Brain microvascular endothelial cell (primary cell): Measurements from ENCODE around the gene SULT1E1.

Experiments used
- DNase-seq: peaks from one replicate; pipeline ENCODE4 v3.0.0-alpha.2; 2020
- H3K27ac ChIP-seq: fragments of 250-450 bp; sonication (Bioruptor Pico); 2 replicates; pipeline ENCODE4 v1.5.1; 2020; ENCODE audit warnings: mild to moderate bottlenecking, moderate library complexity
- H3K27me3 ChIP-seq: fragments of 250-450 bp; sonication (Bioruptor Pico); replicated peaks from 2 replicates; pipeline ENCODE4 v1.5.1; 2020; ENCODE audit warnings: mild to moderate bottlenecking
- H3K36me3 ChIP-seq: fragments of 250-450 bp; sonication (Bioruptor Pico); replicated peaks from 2 replicates; pipeline ENCODE4 v1.5.1; 2020; ENCODE audit warnings: mild to moderate bottlenecking
- H3K4me3 ChIP-seq: 2 replicates; pipeline ENCODE4 v1.5.1; 2011; ENCODE audit warnings: low read depth, mild to moderate bottlenecking, control low read depth, low read length, moderate library complexity
- in situ Hi-C: cut with HindIII; loops from 2 replicates; pipeline ENCODE4 v1.10.0; 2017; ENCODE audit warnings: low sequenced_read_pairs, low pct_ligation_motif_present
- TF ChIP-seq, protein P1 (sequence below): IDR thresholded peaks from 2 replicates; pipeline ENCODE4 v1.5.1; 2011; ENCODE audit warnings: low read depth, mild to moderate bottlenecking, moderate library complexity, low read length, control low read depth, inconsistent platforms; ENCODE audit errors: missing control alignments

The SULT1E1 gene

DNA sequence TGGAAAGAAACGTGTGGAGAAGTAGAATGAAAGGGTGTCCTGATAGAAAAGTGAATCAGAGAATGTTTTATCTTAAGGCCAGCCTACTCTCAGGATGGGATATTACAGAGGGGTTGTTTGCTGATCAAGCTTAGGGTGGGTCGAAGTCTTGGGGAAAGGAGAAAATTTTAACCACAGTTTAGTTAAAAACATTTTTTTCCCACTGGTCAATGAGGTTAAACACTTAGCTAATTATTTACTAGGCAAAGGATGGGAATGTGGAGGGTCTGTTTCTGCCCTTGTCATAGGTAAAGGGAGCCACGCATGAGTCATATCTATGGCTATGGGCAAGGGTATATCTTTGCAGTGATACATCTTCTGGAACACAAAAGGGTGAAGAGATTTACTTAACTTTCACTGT lies 16.1 kb upstream of the SULT1E1 start:
- Histone ChIP-seq H3K4me3 (no peak overlapping the region), H3K36me3 (no peaks in the 10 kb centered on the region), H3K27ac (no peak overlapping the region), H3K27me3 (no peaks in the 10 kb centered on the region)
- no peak for DNase-seq
- TF ChIP-seq, protein P1, sequence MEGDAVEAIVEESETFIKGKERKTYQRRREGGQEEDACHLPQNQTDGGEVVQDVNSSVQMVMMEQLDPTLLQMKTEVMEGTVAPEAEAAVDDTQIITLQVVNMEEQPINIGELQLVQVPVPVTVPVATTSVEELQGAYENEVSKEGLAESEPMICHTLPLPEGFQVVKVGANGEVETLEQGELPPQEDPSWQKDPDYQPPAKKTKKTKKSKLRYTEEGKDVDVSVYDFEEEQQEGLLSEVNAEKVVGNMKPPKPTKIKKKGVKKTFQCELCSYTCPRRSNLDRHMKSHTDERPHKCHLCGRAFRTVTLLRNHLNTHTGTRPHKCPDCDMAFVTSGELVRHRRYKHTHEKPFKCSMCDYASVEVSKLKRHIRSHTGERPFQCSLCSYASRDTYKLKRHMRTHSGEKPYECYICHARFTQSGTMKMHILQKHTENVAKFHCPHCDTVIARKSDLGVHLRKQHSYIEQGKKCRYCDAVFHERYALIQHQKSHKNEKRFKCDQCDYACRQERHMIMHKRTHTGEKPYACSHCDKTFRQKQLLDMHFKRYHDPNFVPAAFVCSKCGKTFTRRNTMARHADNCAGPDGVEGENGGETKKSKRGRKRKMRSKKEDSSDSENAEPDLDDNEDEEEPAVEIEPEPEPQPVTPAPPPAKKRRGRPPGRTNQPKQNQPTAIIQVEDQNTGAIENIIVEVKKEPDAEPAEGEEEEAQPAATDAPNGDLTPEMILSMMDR = no peak
- in situ Hi-C loops = no loop called here

DNA sequence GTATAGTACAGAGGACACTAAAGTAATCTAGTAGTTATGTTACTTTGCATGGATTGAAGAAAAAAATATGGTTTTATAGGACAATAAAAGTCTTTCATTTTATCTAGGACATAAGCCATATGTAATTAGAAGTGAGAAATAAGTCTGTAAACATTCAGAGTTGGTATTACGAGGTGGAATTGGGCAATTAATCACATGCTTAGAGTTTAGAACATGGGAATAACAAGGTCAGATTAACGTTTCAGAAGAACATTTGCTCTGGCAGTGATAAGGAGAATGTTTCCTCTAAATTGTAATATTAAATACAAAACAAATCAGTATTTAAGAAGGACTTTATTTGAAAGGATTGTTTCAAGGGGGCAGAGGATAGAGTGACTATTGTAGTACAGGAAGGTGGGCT lies 15.6 kb upstream of the SULT1E1 start:
- Histone ChIP-seq H3K4me3 (no peak overlapping the region), H3K27ac (no peak overlapping the region), H3K27me3 (no peaks in the 10 kb centered on the region), H3K36me3 (no peaks in the 10 kb centered on the region)
- DNase-seq = no peak
- TF ChIP-seq, protein P1 = no peak
- in situ Hi-C loops = no loop called here

DNA sequence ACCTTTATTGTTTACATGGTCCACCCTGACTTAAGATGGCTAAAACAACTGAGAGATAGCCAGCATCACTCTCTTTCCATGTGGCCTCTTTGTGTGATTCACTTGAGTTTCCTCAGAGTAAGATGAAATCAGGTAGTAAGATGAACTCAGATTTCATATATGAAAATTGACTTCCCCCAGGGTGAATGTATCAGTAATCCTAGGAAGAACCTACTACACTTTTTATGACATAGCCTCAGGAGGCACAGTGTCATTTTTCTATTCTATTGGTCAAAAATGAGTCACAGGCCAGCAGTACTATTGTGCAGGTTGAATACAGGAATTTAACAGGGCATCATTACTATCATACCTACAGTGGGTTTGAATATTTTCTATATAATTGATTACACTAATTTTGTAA lies 14.6 kb upstream of the SULT1E1 start:
- H3K27ac ChIP-seq = no peak overlapping the region
- no peaks in the 10 kb centered on the region for H3K27me3 ChIP-seq
- in situ Hi-C loops = no loop called here
- TF ChIP-seq, protein P1 = no peak
- DNase-seq = no peak
- H3K36me3 ChIP-seq = no peaks in the 10 kb centered on the region
- no peak overlapping the region for H3K4me3 ChIP-seq

DNA sequence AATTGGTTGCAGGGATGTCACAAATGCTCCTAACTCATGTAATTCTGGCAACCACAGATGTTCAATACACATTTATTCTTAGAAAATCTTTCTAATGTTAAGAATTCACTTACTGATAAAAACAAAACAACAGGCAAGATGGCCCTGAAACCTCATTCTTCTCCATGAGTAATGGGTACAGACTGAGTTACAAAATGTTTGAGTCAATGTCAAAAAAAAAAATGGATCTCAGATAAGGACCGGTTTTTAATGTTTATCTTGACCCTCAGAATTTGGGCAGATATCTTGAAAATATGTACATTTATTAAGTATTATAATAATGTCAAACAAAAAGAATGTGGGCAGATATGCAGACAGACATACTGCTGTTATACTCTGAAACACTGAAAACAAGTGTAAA lies 1.8 kb upstream of the SULT1E1 start:
- DNase-seq = no peak
- TF ChIP-seq, protein P1 = no peak
- H3K36me3 ChIP-seq = no peaks in the 10 kb centered on the region
- no peaks in the 10 kb centered on the region for H3K27me3 ChIP-seq
- no peak overlapping the region for H3K4me3 ChIP-seq
- in situ Hi-C loops = no loop called here
- no peak overlapping the region for H3K27ac ChIP-seq

DNA sequence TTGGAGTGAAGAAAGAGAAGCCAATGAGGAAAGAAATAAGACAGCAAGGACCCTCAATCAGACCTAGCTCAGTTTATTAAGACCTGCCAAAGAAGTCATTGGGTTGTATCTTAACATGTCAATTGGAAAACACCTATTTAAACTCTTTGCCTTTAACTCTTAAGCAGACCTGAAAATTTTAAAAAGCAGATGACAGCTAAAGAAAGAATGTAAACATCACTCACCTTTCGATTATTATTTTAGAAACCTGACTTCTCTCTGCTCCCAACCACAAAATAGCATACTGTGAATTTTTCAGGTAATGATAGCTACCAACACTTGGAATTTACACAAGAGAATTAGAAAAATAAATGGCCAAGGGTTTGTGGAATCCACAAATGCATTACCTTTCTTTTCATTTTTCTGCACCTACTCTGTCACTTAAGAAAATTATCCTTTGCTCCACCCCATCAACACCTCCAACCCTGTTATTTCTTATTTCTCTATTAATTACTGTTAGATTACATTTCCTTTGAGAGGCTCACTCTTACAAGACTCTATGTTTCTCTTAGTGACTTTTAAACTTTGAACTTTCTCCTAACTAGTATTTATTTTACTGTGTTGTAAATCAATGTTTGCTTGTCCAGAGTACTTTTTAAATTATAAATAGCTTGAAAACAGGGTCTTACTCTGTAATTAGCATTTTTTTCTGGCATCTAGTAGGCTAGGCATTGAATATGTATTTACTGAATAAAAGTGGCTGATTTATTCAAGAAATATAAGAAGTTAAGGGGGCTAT lies 765 bp upstream of the SULT1E1 start:
- Histone ChIP-seq H3K36me3 (no peaks in the 10 kb centered on the region), H3K4me3 (no peak overlapping the region), H3K27ac (no peak overlapping the region), H3K27me3 (no peaks in the 10 kb centered on the region)
- in situ Hi-C loops = no loop called here
- TF ChIP-seq, protein P1 = no peak
- DNase-seq = no peak

DNA sequence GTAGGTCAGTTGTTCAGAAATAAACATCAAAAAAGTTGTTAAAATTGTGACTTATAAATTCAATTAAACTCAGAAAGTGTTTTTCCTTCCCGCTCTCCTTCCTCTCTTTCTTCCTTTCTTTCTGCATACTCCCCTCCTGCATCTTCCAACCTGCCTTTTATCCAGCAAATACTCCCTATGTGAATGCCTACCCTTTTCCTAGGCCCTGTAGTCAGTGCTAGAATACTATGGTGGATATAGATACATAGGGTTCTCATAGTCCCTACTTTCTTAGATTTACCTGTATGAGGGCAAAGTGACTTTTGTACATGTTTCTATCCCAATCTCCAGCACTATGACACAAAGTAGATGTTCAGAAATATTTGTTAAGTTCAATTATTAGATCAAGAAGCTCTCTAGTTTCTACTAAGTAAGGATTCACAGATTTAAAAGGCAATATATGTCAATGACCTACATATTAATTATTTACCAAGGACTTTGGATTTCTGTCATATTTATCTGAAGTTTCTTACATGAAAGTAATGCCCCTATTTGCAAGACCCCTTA lies 732 bp downstream of the SULT1E1 start:
- no peaks in the 10 kb centered on the region for H3K36me3 ChIP-seq
- no peak overlapping the region for H3K27ac ChIP-seq
- TF ChIP-seq, protein P1 = no peak
- H3K27me3 ChIP-seq = no peaks in the 10 kb centered on the region
- DNase-seq = no peak
- peak overlapping the region; percentile 45 for H3K4me3 ChIP-seq
- in situ Hi-C loops = no loop called here
